ENCODE measurements around the gene HS3ST6.
"Not testable (repeated sequence)": the region's sequence is repeated elsewhere in the genome, so short reads cannot be mapped to it uniquely, and the experiment has no call there.

HS3ST6 gene

GRCh38 chr16:1946495-1947368, 28.5 kb upstream of the HS3ST6 start:
- no peak for DNase-seq

- no peak for DNase-seq
These were observed 27.6 kb upstream of the HS3ST6 start for GRCh38 chr16:1945559-1946391.

GRCh38 chr16:1944612-1945199, 26.5 kb upstream of the HS3ST6 start:
- DNase-seq = no peak

- DNase-seq = peak; percentile 94
These were observed 24.9 kb upstream of the HS3ST6 start, which contains the start of gene MSRB1 for GRCh38 chr16:1942810-1943726. TSS of gene MSRB1 (minus strand) at chr16:1943199. CDS start at chr16:1943156, 43 bp downstream.

GRCh38 chr16:1942047-1942809, 24.0 kb upstream of the HS3ST6 start:
- DNase-seq = no peak

GRCh38 chr16:1941162-1942046, 23.2 kb upstream of the HS3ST6 start:
- no peak for DNase-seq

- no peak for DNase-seq
These were observed 22.3 kb upstream of the HS3ST6 start for GRCh38 chr16:1940273-1941161.

GRCh38 chr16:1939833-1940232, 21.6 kb upstream of the HS3ST6 start:
- not testable (repeated sequence) for DNase-seq

- no peak for DNase-seq
These were observed 20.7 kb upstream of the HS3ST6 start for GRCh38 chr16:1938910-1939309.

- no peak for DNase-seq
These were observed 20.1 kb upstream of the HS3ST6 start for GRCh38 chr16:1938316-1938715.

GRCh38 chr16:1936945-1937479, 18.8 kb upstream of the HS3ST6 start:
- no peak for DNase-seq

GRCh38 chr16:1933097-1933661, 15.0 kb upstream of the HS3ST6 start:
- DNase-seq = no peak

- DNase-seq = no peak
These were observed 14.1 kb upstream of the HS3ST6 start for GRCh38 chr16:1932050-1933028.

- no peak for DNase-seq
These were observed 12.1 kb upstream of the HS3ST6 start for GRCh38 chr16:1930338-1930720.

GRCh38 chr16:1929578-1930337, 11.5 kb upstream of the HS3ST6 start:
- DNase-seq = peak; percentile 87

GRCh38 chr16:1929105-1929504, 10.9 kb upstream of the HS3ST6 start:
- DNase-seq = no peak

- no peak for DNase-seq
These were observed 8.1 kb upstream of the HS3ST6 start for GRCh38 chr16:1926271-1926670.

Measured in activated gamma-delta T cell (primary cell).